Progenitor cell of endocrine pancreas (in vitro differentiated cells): Measurements from ENCODE around the gene RGS1. TPM values are rescaled to one million over a fixed set of nuclear protein-coding genes. Genes with fewer than 3 reads are reported as not detected.

Experiments
- DNase-seq: peaks from one replicate; pipeline ENCODE4 v3.0.0; 2021; ENCODE audit warnings: low spot score; ENCODE audit not compliant: unreplicated experiment
- H3K27ac Mint-ChIP-seq: 2 replicates; pipeline ENCODE4 v1.8.0; 2021; ENCODE audit warnings: mild to moderate bottlenecking, moderate library complexity, mixed read lengths
- H3K27me3 Mint-ChIP-seq: 2 replicates; pipeline ENCODE4 v1.8.0; 2021; ENCODE audit warnings: mixed read lengths
- H3K36me3 Mint-ChIP-seq: 2 replicates; pipeline ENCODE4 v1.8.0; 2022; ENCODE audit warnings: mixed read lengths; ENCODE audit not compliant: insufficient read depth
- H3K4me1 Mint-ChIP-seq: 2 replicates; pipeline ENCODE4 v1.8.0; 2021; ENCODE audit warnings: low read depth, mixed read lengths
- H3K4me3 Mint-ChIP-seq: 2 replicates; pipeline ENCODE4 v1.8.0; 2021; ENCODE audit warnings: low read depth, mild to moderate bottlenecking, moderate library complexity, mixed read lengths
- H3K9me3 Mint-ChIP-seq: 2 replicates; pipeline ENCODE4 v1.8.0; 2021; ENCODE audit warnings: low read depth, mixed read lengths
- CTCF ChIP-seq: fragments of 200-600 bp; sonication (generic); IDR thresholded peaks from one replicate; pipeline ENCODE4 v1.5.0; 2021; ENCODE audit warnings: antibody characterized with exemption, mild to moderate bottlenecking; ENCODE audit not compliant: unreplicated experiment
- total RNA-seq: library from RNA; stranded (reverse); gene quantifications from 2 replicates; pipeline ENCODE4 v1.2.1, GENCODE V29; 2021

The RGS1 gene
- total RNA-seq, 1 donor from 2014 or later, result 0.26 TPM

- H3K27me3 Mint-ChIP-seq, result no peaks in the 10 kb centered on the region
- no peaks in the 10 kb centered on the region for H3K9me3 Mint-ChIP-seq
- no peak for TF ChIP-seq CTCF
Observed at GRCh38 chr1:192555399-192555798, 20.2 kb upstream of the RGS1 start.

GRCh38 chr1:192557841-192558595 lies 17.6 kb upstream of the RGS1 start:
- no peak overlapping the region for H3K27ac Mint-ChIP-seq
- H3K4me3 Mint-ChIP-seq, result no peak overlapping the region
- H3K9me3 Mint-ChIP-seq, result no peaks in the 10 kb centered on the region
- peaks cover 11% of the 10 kb centered on the region for H3K4me1 Mint-ChIP-seq
- DNase-seq, result no peak
- no peaks in the 10 kb centered on the region for H3K36me3 Mint-ChIP-seq
- no peak for TF ChIP-seq CTCF
- H3K27me3 Mint-ChIP-seq, result no peaks in the 10 kb centered on the region

More at GRCh38 chr1:192555399-192555798, 20.2 kb upstream of the RGS1 start:
- peaks cover 11% of the 10 kb centered on the region for H3K4me1 Mint-ChIP-seq
- H3K4me3 Mint-ChIP-seq, result no peak overlapping the region
- H3K27ac Mint-ChIP-seq, result no peak overlapping the region
- no peak for DNase-seq
- no peaks in the 10 kb centered on the region for H3K36me3 Mint-ChIP-seq

GRCh38 chr1:192559115-192560006 lies 16.2 kb upstream of the RGS1 start:
- Mint-ChIP-seq H3K36me3 (no peaks in the 10 kb centered on the region), H3K27me3 (no peaks in the 10 kb centered on the region), H3K27ac (peak overlapping the region; percentile 10), H3K4me3 (no peak overlapping the region), H3K4me1 (peaks cover 11% of the 10 kb centered on the region), H3K9me3 (no peaks in the 10 kb centered on the region)
- DNase-seq, result no peak
- TF ChIP-seq CTCF, result no peak

GRCh38 chr1:192561301-192561700 lies 14.3 kb upstream of the RGS1 start:
- H3K36me3 Mint-ChIP-seq, result no peaks in the 10 kb centered on the region
- no peak overlapping the region for H3K27ac Mint-ChIP-seq
- DNase-seq, result no peak
- H3K9me3 Mint-ChIP-seq, result no peaks in the 10 kb centered on the region
- no peak overlapping the region for H3K4me3 Mint-ChIP-seq
- no peak for TF ChIP-seq CTCF
- H3K27me3 Mint-ChIP-seq, result no peaks in the 10 kb centered on the region
- H3K4me1 Mint-ChIP-seq, result peaks cover 14% of the 10 kb centered on the region

- Mint-ChIP-seq H3K4me1 (peaks cover 15% of the 10 kb centered on the region), H3K9me3 (no peaks in the 10 kb centered on the region), H3K36me3 (no peaks in the 10 kb centered on the region), H3K4me3 (no peak overlapping the region), H3K27me3 (no peaks in the 10 kb centered on the region), H3K27ac (no peak overlapping the region)
- TF ChIP-seq CTCF, result no peak
- DNase-seq, result no peak
Observed at GRCh38 chr1:192563129-192563528, 12.4 kb upstream of the RGS1 start.
